Right atrium auricular region (tissue), 2 donors: ENCODE measurements around the gene POLR3K. TPM values are rescaled to one million over a fixed set of nuclear protein-coding genes. Genes with fewer than 3 reads are reported as not detected.
"Not testable (repeated sequence)": the region's sequence is repeated elsewhere in the genome, so short reads cannot be mapped to it uniquely, and the experiment has no call there.

Experiments used
- DNase-seq: peaks from one replicate; pipeline ENCODE4 v3.0.0-alpha.2; 2019; ENCODE audit warnings: low spot score
- H3K27ac ChIP-seq, 2 donors: fragments of 200-600 bp; sonication (generic); 1 replicate in 1 of 2; 2 replicates in 1 of 2; pipeline ENCODE4 v1.5.1; 2016 to 2019
- H3K27me3 ChIP-seq, 2 donors: fragments of 200-600 bp; sonication (generic); one replicate each; pipeline versions ENCODE4 v1.5.1 to v1.6.0; 2017 to 2019
- H3K36me3 ChIP-seq: fragments of 200-600 bp; sonication (generic); one replicate; pipeline ENCODE4 v1.5.1; 2016
- H3K4me1 ChIP-seq, 2 donors: fragments of 200-600 bp; sonication (generic); one replicate each; pipeline versions ENCODE4 v1.5.1 to v1.6.0; 2017 to 2019
- H3K4me3 ChIP-seq, 2 donors: fragments of 200-600 bp; sonication (generic); 1 replicate in 1 of 2; 2 replicates in 1 of 2; pipeline ENCODE4 v1.5.1; 2017 to 2019; ENCODE audit warnings: mild to moderate bottlenecking in 1 of 2, moderate library complexity in 1 of 2
- H3K9me3 ChIP-seq, 2 donors: fragments of 200-600 bp; sonication (generic); one replicate each; pipeline ENCODE4 v1.5.1; 2019
- total RNA-seq, 2 donors: library from RNA; depleted of rRNA; stranded (reverse); fragments of >200 nt; gene quantifications; one replicate each; pipeline ENCODE4 v1.1.0, GENCODE V29; 2016
- TF ChIP-seq, protein P1 (sequence below), 2 donors: fragments of 200-600 bp; sonication (generic); IDR thresholded peaks; one replicate each; pipeline ENCODE4 v1.5.1; 2019; ENCODE audit warnings: antibody characterized with exemption in 2 of 2

The POLR3K gene
- total RNA-seq, 2 donors from 2014 or later = 4.0 TPM

DNA sequence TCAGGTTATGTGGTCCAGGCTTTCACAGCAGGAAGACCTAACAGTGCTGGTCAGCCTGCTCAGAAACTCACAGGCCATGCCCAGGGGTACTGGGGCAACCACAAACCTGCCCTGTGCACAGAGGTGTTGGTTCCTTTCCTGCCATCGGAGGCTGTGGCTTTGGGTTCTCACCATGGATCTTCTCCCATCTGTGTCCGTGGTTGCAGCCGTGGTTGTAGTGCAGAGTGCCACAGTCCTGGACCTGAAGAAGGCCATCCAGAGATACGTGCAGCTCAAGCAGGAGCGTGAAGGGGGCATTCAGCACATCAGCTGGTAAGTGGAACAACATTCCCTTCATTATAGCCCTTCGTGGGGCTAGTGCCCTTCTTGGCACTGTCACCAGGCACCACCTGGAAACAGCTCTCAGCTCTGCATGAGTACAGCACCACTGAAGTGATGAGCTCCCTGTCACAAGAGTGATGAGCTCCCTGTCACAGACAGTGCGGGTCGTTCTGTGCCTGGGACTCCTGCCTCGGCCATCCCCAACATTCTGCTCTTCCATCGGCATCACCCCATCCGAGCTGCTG is 2.2 kb upstream of the POLR3K start:
- no peak overlapping the region for H3K4me3 ChIP-seq
- peaks cover 0 to 16% of the 10 kb centered on the region in 2 donors for H3K4me1 ChIP-seq
- H3K9me3 ChIP-seq = no peaks in the 10 kb centered on the region
- DNase-seq = no peak
- peaks cover 53% of the 10 kb centered on the region for H3K36me3 ChIP-seq
- H3K27ac ChIP-seq = no peak overlapping the region
- TF ChIP-seq, protein P1, sequence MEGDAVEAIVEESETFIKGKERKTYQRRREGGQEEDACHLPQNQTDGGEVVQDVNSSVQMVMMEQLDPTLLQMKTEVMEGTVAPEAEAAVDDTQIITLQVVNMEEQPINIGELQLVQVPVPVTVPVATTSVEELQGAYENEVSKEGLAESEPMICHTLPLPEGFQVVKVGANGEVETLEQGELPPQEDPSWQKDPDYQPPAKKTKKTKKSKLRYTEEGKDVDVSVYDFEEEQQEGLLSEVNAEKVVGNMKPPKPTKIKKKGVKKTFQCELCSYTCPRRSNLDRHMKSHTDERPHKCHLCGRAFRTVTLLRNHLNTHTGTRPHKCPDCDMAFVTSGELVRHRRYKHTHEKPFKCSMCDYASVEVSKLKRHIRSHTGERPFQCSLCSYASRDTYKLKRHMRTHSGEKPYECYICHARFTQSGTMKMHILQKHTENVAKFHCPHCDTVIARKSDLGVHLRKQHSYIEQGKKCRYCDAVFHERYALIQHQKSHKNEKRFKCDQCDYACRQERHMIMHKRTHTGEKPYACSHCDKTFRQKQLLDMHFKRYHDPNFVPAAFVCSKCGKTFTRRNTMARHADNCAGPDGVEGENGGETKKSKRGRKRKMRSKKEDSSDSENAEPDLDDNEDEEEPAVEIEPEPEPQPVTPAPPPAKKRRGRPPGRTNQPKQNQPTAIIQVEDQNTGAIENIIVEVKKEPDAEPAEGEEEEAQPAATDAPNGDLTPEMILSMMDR (IDR thresholded peaks at IDR 0.05) = no peak
- no peaks in the 10 kb centered on the region for H3K27me3 ChIP-seq

DNA sequence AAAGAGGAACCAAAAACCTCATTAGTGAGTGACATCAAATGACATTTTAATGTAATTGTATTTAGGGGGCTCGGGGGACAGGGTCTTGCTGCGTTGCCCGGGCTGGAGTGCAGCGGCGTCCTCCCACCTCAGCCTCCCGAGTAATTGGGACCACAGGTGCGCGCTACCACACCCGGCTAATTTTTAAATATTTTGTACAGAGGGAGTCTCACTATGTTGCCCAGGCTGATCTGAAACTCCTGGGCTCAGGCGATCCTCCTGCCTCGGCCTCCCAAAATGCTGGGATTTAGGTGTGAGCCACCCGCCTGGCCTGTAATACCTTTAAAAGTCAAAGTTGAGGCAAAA is 801 bp upstream of the POLR3K start:
- DNase-seq = no peak
- H3K36me3 ChIP-seq = peaks cover 38% of the 10 kb centered on the region
- TF ChIP-seq, protein P1 (IDR thresholded peaks at IDR 0.05) = no peak

DNA sequence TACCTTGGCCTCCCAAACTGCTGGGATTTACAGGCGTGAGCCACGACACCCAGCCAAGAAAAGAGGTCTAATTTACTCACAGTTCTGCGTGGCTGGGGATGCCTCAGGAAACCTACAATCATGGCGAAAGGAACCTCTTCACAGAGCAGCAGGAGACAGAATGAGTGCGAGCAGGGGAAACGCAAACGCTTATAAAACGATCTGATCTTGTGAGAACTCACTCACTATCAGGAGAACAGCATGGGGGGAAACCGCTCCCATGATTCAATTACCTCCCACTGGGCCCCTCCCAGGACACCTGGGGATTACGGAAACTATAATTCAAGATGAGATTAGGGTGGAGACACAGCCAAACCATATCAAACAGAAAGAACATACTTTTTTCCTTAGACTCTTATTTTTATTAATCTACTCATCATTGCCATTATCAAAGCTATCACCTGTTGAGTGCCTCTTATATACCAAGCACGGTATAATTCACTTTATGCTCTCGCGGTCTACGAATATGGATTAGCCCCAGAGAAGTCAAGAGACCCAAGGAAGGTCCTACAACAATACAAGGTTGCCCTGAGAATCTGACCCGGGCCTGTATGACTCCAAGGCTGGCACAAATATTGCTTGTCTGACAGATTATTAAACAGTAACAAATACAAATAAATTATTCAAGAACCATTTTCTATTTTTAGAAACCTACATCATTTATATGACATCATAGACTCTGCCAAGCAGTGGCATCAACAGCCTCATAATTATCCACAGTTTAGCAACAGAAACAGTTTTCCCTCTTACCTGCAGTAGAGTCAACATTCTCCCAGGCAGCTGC is 2.4 kb downstream of the POLR3K start:
- TF ChIP-seq, protein P1 (IDR thresholded peaks at IDR 0.05) = no peak
- peaks cover 0 to 16% of the 10 kb centered on the region in 2 donors for H3K4me1 ChIP-seq
- no peak for DNase-seq
- no peak overlapping the region for H3K4me3 ChIP-seq
- no peaks in the 10 kb centered on the region for H3K9me3 ChIP-seq
- no peak overlapping the region for H3K27ac ChIP-seq
- H3K27me3 ChIP-seq = no peaks in the 10 kb centered on the region
- H3K36me3 ChIP-seq = peaks cover 6% of the 10 kb centered on the region

More for the DNA sequence above, 801 bp upstream of the POLR3K start:
- Histone ChIP-seq H3K4me1 (peaks cover 0 to 16% of the 10 kb centered on the region in 2 donors), H3K9me3 (no peaks in the 10 kb centered on the region), H3K27me3 (no peaks in the 10 kb centered on the region), H3K27ac (peak overlapping the region; percentile 68 to 81), H3K4me3 (peak overlapping the region; percentile 57 to 74)

DNA sequence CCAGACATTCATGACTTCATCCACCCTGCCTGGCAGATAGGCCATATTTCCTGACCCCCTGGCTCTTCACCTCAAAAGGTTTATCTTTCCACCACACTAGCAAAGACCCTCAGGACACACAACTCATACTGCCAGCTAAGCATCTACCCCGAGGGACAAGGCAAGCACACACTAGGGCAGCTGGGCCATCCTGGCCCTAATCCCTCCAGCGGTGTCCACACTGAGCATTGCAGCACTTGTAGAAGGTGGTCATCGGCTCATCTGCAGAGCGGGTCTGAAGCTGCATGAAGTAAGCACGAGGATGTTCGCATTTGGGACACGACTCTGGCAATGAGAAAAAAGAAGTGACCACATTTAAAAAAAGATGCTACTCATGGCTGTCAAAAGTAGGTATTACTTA is 6.2 kb downstream of the POLR3K start:
- Histone ChIP-seq H3K36me3 (no peaks in the 10 kb centered on the region), H3K9me3 (no peaks in the 10 kb centered on the region), H3K4me1 (peaks cover 0 to 6% of the 10 kb centered on the region in 2 donors), H3K27ac (no peak overlapping the region), H3K27me3 (no peaks in the 10 kb centered on the region), H3K4me3 (no peak overlapping the region)
- DNase-seq = no peak
- TF ChIP-seq, protein P1 (IDR thresholded peaks at IDR 0.05) = no peak

DNA sequence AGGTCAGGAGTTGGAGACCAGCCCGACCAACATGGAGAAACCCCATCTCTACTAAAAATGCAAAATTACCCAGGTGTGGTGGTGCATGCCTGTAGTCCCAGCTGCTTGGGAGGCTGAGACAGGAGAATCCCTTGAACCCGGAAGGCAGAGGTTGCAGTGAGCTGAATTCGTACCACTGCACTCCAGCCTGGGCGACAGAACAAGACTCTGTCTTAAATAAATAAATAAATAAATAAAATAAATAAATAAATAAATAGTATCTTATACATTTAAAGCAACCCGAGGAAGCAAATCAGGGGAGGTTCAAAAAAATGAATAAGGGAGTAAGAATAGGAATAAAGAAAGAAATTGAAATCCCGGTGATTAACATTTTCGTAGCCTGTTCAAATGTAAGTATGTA is 6.9 kb downstream of the POLR3K start:
- not testable (repeated sequence) for H3K27ac ChIP-seq, H3K27me3 ChIP-seq, H3K4me3 ChIP-seq, H3K36me3 ChIP-seq, DNase-seq, H3K4me1 ChIP-seq, H3K9me3 ChIP-seq

DNA sequence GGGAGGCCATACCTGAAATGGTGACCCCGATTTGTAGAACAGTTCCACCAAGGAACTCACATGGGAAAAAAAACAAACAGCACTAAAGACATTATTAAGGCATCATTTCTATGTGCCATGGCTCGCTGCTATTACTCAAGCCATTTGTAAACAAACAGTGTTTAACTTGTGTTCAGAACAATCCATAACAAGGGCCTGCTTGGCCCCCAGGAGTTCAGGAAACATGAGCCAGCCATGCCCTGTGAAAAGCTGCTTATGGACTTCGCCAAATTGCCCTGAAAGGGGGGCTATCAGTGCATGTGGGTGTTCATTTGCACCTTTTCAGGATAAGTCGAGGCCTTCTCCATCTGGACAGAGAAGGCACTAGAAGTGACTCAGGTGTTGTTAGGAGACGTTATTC is 8.0 kb downstream of the POLR3K start:
- Histone ChIP-seq H3K27me3 (no peaks in the 10 kb centered on the region), H3K36me3 (no peaks in the 10 kb centered on the region), H3K4me3 (no peak overlapping the region), H3K9me3 (no peaks in the 10 kb centered on the region), H3K27ac (no peak overlapping the region), H3K4me1 (no peaks in the 10 kb centered on the region)
- TF ChIP-seq, protein P1 (IDR thresholded peaks at IDR 0.05) = no peak
- no peak for DNase-seq
